NCI-H226 (cell line): ENCODE measurements around the gene DMRTC2.

ENCODE experiments used
- DNase-seq: peaks from one replicate; pipeline ENCODE4 v3.0.0-alpha.2; 2015

The DMRTC2 gene

DNA sequence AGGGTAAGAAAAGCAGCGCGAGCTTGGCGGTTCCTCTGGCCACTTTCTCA, at the start of gene DMRTC2:
Gene DMRTC2 (plus strand): TSS at position 42 of the 50 bp plus-strand sequence. CDS start 2,387 bp downstream, outside the sequence.
- no peak for DNase-seq

DNA sequence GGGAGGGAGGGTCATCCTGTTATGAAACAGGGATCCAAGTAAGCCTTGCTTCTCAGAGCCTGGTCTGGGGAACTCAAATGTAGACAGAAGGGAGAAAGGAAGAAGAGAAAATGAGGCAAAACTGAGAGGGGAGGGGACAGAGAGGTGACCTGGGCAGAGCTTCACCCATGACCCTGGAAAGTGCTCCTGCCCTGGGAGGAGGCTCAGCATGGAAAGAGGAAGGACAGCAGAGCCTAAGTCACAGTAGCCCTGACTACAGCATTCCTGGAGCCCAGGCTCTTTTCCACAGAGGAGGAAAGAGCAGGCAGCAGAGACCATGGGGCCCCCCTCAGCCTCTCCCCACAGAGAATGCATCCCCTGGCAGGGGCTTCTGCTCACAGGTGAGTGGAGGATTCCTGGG, 48.5 kb upstream of the DMRTC2 start, which contains the start of gene CEACAM3:
Gene CEACAM3 (plus strand): TSS at position 226 of the 400 bp plus-strand sequence. CDS start 91 bp downstream, at position 317.
- no peak for DNase-seq

DNA sequence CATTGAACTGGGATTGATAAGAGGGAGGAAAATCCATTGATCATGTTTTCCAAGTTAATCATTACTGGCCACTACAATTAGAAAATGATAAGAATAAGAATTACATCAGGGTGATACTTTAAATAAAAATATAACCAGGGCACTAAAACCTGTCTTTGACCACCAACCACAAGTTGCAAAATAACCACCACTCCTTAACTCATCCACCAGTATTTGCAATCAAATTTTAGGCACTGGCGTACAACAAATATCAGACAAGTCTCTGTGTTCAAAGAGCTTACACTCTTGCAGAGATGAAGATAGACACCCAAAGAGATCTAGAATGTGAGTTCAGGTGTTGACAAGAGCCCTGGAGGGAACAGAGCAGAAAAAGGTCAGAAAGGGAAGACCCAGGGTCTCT, 47.9 kb upstream of the DMRTC2 start:
- DNase-seq: no peak

DNA sequence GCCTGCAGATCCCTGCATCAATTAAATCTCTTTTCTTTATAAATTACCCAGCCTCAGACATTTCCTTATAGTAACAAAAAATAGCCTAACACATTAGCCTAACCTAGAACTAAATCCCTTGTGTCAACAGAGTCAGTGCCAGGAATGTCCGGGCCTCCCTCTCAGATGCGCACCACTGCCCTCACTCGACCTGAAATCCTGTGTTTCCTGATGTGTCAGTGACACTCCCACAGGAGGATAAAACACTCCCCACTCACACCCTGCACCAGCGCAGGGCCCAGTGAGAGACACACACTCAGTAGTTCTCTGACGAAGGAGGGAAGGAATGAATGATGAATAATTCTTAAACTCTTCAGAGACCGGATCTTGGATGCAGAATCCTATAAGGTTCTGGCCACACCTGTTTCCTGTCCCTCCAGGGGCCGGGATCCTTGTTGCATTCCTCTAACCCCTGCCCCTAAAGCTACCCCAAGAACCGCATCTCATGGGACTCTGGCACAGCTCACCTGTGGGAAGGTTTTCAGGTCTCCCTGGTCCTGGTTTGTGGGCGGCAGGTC, 45.3 kb upstream of the DMRTC2 start:
- peak; percentile 52 for DNase-seq

DNA sequence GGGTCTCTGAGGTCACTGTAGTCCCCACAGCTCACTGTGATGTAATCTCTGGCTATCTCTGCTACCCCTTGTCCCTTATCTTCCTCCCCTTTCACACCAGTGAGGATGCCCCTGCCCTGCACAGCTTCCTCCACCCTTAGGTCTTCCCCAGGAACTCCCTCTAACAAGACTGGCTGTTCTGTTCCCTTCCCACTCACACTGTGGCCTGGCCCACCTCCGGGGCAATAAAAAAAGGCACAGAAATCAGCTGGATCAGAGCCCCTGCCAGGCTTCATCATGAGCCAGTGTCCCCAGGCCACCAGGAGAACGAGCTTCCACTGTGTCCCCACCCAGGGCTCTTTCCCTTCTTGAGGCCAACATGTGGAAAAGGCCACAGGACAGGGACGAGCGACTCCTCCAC, 43.8 kb upstream of the DMRTC2 start:
- no peak for DNase-seq

DNA sequence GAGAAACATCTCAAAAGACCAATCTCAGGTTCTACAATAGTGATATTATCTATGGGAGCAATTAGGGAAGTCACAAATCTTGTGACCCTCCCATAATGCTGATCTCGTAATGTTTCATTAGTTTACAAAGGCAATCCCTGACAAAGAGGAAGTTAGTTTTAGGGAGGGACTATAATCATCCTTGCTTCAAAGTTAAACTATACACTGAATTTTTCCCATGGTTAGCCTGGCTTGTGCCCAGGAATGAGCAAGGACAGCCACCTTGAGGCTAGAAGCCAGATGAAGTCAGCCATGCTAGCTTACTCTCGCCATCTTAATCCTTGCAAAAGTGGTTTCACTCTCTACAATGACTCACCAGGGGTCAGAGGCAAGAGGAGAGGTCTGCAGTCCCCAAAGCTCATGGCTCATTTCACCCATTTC, 43.0 kb upstream of the DMRTC2 start:
- DNase-seq: no peak

DNA sequence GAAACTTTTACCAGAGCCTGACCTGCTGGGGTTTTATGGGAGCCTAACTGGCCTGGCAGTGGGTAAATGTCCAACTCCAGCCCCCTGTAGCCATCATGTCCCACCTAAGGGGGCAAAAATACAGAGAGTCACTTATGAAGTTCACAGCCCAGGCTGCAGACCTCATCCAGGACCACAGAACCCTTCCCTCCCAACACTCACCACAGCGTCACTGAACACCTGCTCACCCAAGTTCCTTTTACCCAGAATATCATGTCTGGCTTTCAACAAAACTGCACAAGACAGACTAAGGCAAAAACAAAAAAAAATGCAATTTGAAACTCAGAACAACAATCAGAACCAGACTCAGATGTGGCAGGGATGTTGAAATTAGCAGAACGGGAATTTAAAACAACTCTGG, 42.1 kb upstream of the DMRTC2 start:
- DNase-seq: no peak

DNA sequence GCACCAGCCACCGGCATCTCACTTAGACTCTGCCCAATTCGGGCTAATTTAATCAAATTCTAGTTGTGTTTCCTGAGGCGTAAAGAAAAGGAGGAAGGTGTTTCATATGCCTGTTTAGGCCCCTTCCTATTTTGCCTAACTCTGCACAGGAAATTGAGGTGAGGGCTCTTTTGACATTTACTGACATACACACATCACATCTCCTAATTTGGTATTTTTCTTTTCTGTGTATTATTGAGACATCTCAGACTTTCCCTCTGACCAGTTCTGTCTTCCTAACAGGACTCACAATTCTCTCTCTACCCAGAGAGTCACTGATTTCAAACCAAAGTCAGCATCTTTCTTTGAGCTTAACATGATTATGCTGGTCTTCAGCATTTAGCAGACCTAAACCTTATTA, 40.5 kb upstream of the DMRTC2 start:
- DNase-seq: no peak

DNA sequence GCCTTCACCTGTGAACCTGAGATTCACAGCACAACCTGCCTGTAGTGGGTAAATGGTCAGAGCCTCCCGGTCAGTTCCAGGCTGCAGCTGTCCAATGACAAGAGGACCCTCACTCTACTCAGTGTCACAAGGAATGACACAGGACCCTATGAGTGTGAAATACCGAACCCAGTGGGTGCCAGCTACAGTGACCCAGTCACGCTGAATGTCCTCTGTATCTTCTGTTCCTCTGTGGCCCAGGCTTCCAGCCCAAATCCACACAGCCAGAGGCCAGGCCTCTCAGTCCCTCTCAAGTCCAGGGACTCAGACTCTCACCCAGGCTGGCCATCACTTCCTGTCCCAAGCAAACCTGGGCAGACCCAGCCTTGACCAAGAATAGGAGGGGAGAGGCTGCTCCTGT, 37.7 kb upstream of the DMRTC2 start:
- DNase-seq: no peak

DNA sequence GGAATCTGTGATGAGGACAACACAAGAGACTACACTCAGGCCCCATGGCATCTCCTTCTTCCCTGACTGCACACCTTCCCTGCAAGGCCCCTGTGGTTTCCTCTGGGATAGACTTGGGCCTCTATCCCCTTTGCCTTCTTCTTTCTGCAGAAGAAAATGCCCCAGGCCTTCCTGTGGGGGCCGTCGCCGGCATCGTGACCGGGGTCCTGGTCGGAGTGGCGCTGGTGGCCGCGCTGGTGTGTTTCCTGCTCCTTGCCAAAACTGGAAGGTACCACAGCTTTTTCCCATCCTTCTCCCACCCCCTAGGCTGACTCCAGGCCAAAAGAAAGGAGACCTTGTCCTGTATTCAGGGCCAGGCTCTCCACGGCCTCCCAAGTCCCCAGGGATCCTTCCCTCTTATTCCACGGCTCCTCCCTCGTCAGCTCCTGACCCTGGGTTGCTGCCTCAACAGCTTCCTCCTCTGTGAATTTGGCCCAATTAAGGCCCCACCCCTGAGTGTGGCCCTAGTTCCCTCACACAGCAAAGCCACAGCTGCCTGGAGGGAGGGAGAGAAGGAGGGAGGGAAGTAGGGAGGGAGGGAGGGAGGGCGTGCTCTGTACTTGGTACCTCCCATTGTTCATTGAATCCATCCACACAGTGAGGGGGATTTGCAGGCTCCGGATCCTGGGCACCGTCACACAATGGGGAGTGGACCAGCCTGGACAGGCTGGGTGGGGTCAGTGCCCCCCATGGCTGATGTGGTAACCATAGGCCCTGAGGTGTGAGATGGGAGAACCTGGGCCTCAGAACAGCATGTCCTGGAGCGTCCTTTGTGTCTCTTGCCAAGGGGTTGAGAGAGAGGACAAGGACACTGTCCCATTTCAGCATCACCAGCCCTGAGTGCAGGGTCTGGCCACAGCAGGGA, 35.9 kb upstream of the DMRTC2 start:
- DNase-seq: no peak

DNA sequence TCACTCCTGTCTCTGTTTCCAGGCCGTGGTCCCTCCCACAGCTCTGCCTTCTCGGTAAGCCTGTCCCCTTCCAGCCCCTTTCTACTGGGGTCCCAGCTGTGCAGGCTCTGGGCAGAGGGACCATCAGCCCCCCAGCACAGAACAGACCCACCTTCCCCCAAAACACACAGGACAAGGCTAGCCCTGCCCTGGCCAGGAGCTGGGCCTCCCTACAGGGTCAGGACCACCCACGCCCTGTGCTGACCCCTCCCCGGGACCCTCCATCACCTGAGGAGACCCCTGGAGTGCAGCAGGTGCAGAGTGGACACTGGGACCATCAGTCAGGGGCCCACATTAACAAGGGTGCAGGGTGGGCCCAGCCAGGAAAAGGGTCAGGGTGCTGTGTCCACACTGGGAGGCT, 34.5 kb upstream of the DMRTC2 start:
- DNase-seq: no peak

DNA sequence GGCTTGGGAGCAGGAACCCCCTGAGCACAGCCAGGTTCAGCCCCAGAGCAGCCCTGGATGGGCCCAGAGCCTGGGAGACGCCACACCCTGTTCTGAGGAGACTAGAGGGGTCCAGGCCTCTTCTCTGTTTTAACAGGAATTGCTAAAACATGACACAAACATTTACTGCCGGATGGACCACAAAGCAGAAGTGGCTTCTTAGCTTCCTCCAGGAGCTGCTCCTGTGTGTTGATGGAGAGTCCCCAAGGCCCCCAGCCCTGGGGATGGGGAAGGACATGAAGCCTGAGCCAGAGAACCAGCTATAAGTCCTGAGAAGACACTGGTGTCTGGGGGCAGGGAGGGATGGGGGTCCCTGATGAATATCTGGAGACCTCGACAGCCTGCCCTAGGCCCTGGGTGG, 33.8 kb upstream of the DMRTC2 start:
- DNase-seq: no peak

DNA sequence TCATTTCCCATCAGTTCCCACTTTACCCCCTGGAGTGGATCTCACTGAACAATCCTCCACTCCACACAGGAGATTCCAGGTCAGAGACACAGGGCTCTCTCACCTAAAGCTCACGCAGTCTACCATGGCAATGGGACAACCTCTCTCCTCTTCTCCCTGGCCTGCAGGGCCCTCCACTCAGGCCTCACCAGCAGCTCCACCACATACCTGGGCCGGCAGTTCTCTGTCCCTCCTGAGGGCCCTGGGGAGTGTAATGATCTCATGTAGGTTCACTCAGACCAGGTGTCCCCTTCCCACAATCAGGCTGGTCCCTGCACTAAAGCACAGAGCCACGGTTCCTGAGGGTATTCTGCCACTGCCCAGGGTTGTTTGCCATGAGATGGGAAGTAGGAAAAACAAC, 32.9 kb upstream of the DMRTC2 start:
- DNase-seq: no peak

DNA sequence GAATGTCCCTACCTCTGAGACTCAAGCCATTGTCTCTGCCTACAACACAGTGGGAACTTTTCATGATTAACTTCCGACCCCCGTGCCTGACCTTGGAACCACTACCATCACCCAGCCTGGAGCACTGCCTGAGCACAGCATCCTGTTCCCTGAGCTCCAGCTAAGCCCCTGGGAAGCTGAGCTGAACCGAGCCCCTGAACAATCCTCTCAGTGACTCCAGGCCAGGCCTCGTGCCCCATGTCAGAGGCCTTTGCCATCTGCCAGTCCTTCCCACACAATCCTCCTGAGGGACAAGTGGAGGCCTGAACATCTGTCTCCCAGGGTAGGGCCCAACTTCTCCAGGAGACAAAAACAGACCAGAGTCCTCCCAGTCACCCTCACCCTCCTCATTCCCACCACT, 30.9 kb upstream of the DMRTC2 start:
- no peak for DNase-seq

DNA sequence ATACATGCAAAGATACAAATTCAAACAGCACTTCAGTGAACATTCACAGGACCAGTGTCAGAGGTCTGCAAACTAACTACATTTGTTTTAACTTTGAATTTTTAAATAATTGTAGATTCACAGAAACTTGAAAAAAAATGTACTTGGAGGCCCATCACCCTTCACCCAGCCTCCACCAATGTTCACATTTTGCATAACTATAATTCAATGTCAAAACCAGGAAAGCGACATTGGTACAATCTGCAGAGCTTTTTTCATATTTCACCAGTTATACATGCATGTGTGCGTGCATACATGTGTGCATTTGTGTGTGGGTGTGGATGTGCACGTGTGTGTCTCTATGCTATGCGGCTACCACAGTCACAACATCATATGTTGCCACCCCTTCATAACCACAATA, 29.5 kb upstream of the DMRTC2 start:
- DNase-seq: no peak

DNA sequence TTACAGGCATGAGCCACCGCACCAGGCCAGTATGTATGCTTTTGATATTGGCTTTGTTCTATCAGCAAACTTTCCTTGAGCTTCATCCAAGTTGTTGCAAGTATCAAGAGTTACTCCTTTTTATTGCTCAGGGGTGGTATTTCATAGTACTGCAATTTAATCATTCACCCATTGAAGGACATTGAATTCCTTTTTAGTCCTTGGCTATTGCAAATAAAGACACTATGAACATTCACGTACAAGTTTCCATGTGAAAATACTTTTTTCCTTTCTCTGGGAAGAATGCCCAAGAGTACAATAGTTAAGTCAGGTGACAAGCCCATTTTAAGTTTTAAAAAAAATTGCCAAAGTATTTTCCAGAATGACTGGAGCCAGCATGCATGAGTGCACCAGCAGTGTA, 28.1 kb upstream of the DMRTC2 start:
- DNase-seq: no peak

DNA sequence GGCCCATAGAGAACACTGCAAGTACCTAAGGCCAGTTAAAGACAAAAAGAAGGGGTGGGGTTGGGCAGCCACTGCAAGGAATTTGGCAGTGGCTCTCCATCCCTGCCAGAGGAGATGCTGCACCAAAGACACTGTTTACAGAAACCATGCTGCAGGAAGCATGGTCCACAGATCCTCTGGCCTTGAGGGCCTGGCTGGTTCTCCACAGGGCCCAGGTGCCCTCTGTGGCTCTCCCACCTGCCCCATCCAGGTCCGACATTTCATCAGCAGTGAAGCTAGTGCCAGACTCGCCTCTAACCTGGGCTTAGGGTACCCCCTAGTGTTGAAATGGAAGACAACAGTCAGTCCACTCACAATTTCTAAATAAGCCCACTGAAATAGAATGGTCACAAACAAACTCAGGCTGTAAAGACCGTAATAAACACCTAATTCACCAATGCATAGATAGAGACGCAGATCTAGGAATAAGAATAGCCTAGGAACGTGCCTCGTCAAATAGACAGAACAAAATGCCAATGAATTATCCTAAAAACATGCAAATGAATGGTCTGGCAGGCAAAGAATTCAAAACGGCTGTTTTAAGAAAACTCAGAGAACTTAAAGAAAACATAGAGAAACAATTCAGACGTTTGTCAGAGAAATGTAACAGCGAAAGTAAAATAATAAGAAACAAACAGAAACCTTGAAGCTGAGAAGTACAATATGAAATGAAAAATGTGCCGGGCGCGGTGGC, 23.7 kb upstream of the DMRTC2 start:
- no peak for DNase-seq

DNA sequence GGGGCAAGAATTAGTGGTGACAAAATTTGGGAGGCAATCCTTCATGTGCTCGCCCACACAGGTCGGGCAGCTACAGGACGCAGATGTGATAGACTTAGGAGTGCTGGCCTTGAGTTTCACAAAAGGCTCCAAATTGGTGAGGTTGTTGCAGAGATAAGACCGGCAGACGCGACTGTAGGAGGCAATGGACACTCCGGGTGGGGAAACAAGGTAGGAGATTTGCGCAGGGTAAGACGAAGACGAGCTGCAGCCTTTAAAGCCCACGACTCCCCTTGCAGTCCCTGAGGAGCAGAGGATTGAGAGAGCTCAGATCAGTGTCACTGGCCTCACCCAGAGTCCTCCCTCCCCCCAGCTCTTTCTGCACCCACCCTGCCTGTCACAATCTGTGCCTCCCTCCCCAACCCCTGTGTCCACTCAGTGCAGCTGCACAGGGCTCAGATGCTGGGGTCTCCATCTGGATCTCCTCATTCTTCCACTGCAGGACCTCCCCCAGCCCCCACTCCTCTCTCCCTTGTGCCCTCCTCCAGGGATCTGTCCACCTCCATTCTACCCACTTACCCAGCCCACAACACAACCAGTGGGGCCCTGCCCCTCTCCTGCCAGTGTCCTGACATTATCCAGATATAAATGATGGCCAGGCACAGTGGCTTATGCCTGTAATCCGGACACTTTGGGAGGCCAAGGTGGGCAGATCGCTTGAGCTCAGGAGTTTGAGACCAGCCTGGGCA, 6.7 kb upstream of the DMRTC2 start:
- no peak for DNase-seq

DNA sequence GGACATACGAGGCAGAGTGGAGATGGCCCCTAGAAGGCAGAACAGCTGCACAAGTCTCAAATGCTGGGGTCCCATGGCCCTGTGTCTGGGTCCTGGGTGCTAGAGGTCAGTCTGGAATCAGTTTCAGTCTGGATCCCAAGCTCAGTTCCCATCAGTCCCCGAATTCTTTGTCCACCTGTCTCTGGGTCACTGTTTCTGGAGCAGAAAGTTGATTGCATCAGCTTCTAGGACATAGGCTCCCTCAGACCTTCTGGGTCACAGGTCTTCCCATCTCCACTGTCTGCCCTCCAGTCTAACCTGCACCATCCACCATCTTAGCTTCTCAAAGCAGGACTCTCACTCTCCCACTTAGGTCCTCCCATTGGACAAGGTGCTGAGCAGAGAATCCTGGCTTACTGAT, 5.6 kb upstream of the DMRTC2 start:
- DNase-seq: no peak

DNA sequence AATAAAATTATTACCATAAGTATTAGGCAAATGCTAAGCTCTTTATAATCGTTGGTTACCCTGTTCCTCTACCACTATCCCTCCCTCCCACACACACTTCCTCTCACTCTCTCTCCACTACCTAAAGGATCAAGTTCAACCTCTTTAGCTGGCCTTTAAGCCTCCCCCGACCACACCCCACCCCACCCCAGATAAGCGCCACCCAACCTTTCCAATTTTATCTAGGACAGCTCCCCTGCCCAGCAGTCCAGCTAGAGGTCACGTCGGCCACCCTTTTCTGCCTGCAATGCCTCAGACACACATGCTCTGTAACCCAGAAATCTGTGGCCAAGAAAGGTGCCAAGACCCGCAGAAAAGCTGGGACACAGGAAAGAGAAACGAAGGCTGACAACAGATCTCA, 1.5 kb upstream of the DMRTC2 start:
- no peak for DNase-seq

DNA sequence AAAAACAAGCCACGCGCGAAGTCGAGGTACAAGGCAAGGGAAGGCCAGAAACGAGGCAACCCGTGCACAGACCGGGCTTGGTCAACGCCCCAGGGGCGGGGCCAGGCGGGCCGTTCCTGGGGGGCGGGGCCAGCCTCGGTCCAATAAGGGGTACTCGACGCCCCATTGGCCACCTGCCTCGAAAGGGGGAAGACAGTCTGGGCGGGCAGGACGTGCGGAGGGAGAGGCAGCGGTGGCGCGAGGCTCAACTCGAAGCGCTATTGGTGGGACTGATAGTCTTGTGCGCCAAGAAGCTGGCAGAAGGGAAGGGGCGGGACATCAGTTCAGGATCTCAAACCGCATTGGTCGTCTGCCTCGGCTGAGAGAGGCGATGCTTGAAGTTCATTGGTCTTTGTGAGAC, 241 bp upstream of the DMRTC2 start, which contains the start of gene LYPD4:
Gene LYPD4 (minus strand): TSS at position 83 of the 400 bp plus-strand sequence. CDS start 5,398 bp downstream, outside the sequence.
- DNase-seq: no peak

DNA sequence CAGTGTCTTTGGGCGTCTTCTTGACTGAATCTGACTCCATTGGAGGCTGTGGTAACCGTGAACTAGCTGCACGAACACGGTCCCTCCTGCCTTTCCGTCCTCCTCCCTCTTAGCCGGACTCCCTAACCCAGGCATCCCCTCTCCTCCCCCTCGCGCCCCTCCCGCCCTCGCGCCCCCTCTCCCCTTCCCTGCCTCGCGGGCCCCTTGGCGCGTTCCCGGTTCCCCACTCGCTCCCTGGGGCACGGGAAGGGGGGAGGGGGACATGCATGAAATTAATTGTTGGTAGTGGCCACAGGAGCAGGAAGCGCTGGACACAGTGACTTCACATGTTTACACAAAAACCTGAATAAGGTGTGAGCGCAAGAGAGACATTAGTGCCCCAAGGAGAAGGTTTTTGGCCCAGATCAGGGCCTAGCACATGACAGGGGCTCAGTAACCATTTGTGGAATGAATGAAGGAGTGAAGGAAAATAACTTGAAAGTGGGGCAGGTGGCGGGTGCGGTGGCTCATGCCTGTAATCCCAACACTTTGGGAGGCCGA, 279 bp downstream of the DMRTC2 start:
- DNase-seq: no peak

DNA sequence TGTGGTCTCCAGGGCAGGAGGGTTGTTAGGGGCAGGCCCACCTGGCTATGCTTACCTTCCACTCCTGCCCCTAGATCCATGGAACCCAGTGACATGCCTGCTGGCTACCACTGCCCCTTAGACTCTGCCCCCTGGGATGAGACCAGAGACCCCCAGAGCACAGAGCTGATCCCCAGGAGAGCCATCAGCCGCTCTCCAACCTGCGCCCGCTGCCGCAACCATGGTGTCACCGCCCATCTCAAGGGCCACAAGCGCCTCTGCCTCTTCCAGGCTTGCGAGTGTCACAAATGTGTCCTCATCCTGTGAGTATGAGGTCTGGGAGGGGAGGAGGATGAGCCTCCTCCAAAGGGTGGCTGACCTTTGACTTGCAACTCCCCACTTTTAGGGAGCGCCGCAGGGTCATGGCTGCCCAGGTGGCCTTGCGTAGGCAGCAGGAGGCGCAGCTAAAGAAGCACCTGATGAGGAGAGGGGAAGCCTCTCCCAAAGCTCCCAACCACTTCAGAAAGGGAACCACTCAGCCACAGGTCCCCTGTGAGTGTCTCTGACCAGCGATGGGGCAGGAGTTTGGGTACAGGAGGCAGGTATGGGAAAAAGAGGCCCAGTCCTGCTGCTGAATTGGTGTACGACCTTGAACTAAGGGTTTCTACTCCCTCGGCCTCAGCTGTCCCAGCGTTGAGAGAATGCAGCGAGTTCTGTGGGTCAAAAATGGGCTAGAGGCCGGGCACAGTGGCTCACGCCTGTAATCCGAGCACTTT, 2.7 kb downstream of the DMRTC2 start:
- DNase-seq: no peak
